Activated T-helper 1 cell treated with Interleukin-2 at 50 U/mL for 16 hours (primary cell): ENCODE measurements around the gene DPYSL4.

ENCODE experiments used
- DNase-seq: peaks from one replicate; pipeline ENCODE4 v3.0.0-alpha.2; 2020; ENCODE audit warnings: low read depth

DPYSL4 gene

DNA sequence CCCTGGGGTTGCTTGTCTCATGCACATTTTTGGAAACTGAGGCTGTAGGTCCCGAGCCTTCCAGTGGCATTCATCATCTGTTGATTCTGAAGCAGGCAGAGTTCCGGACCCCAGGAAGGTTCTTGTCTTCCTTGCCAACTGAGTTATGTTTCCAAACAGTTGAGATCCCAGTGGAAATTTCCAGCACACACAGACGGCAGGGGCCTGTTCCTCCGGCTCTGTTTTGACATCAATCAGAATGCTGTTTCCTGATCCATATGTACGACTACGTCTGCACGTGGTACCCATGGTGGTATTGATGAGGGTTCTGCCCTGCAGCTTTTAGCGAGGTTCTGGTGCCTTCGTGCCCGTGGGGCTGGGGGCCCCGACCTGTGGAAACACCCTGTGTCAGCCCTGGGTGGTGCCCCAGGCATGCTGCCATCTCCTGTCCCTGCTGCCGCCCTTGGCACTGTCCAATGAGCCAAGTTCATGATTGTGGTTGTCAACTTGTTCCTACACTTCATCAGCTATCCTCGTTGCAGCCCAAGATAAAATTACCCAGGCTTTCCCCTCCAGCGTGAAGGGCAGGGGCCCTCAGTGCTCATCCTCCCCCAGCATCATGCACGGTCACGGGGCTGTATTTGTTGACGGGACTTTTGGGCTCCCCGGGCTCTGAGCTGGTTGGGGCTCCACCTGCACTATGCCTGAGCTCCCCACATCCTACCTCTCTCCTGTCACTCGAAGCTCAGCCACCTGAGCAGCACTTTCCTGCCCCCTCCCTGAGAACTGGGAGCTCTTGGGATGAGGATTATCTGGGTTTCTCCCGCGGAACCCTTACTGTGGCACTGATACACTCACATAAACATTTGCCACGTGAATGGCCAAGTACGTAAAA lies 7.8 kb upstream of the DPYSL4 start:
- no peak for DNase-seq

- DNase-seq = no peak
These were observed 7.0 kb upstream of the DPYSL4 start for GRCh38 chr10:132179551-132180392.

- no peak for DNase-seq
These were observed 6.0 kb upstream of the DPYSL4 start for GRCh38 chr10:132180736-132181135.

GRCh38 chr10:132181691-132182425 lies 4.9 kb upstream of the DPYSL4 start:
- DNase-seq = no peak

- no peak for DNase-seq
These were observed 4.2 kb upstream of the DPYSL4 start for GRCh38 chr10:132182591-132182990.

GRCh38 chr10:132183046-132183445 lies 3.7 kb upstream of the DPYSL4 start:
- DNase-seq = no peak

DNA sequence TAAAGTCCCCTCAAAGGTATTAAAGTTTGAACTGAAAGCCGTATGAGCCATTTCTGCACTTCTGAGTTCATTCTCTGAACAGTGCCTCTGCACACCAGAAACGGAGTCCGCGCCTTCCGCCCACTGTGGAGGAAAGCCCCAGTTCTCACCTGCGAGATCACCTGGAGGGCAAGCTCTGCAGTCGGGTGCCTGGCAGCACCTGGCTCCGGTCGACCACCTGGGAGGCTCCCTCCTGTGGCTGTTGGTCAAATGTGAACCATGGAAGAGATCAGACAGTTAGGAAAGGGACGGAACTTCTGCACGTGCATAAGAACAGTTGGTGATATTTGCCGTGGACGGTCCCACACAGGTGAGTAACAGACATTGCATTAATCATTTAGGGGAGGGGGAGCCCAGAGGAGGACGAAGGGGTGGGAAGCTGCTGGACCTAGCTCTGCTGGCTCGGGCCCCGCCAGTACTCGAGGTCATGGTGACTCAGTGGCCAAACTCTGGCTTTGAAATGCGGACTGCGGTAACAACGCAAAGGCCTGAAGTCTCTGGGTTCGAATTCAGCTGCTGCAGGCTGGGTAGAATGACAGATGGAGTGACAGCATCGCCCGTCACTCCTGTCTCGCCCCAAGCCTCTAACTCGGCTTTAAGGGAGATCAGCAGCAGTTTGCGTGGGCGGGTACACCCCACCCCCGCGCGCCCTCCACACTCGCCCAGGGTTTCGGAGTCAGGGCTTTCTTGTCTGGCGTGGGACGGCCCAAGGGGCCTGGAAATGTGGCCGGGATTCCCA lies 1.7 kb upstream of the DPYSL4 start:
- no peak for DNase-seq

DNA sequence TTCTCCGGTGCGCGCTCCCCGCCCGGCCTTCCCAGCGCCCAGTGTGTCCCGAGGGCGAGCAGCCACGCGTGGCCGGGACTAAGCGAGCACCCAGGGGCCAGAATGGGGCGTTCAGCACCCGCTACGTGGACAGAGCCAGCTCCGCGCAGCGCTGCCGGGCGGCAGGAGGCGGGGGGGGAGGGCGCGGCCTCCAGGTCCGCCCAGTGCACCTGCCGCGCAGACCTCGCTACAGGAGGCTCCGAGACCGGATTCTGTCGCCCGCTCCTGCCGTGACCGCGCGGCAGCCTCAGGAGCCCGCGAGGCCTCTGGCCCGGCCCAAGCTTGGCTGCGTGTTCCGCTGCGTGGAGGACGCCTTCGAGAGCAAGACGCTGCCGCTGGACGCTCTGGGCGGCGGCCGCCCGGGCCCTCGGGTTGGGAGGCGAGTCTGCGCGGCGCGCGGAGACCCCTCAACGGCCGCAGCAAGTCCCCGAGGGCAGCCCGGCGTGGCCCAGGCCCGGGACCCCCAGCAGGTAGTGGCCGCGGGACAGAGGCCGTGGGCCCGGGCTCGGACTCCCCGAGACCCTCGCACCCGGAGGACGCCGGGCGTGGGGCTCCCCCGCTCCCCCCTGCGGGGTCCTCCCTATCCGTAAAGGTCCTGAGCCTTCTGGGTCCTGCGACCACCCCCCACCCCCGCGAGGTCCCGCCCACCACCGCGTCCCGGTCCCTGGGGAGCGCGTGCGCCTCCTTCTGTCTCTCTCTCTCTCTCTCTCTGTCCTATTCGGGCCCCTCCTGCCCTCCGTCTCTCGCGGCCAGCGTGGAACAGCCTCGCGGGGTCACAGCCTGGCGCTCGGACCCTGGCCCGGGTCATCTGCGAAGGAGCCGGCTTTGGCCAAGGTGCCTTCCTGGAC lies 904 bp upstream of the DPYSL4 start:
- peak; percentile 21 for DNase-seq

DNA sequence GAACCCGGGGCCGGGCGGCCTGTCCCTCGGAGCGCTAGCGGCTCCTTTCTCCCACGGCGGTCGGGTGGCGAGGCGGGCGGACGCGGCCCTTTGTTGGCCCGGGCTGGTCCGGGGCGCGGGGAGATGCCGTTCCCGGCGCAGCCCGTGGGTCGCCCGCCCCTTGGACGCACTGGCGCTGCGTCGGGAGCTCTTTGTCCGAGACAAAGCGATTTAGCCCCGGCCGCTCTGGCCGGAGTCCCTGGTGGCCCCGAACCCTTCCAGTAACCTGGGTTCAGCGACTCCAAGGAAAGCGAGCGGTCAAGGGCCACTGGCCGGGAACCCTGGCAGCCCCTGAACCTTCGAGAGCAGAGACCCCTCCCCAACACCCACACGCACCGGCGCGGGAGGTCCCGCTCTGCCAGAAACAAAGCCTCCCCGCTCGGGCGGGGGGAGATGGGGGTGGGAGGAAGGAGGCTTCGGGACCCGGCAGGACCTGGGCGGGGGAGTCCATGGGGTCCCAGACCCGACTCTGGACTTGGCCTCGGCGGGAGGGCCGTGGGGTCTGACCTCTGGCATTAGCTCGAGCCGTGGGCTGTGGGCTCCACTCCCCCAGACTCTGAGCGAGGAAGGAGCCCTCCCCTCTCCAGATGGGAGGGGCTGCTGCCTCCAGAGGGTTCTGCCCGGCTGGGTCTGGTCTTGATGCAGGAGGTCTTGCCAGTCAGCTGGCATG lies 836 bp downstream of the DPYSL4 start:
- DNase-seq = no peak

DNA sequence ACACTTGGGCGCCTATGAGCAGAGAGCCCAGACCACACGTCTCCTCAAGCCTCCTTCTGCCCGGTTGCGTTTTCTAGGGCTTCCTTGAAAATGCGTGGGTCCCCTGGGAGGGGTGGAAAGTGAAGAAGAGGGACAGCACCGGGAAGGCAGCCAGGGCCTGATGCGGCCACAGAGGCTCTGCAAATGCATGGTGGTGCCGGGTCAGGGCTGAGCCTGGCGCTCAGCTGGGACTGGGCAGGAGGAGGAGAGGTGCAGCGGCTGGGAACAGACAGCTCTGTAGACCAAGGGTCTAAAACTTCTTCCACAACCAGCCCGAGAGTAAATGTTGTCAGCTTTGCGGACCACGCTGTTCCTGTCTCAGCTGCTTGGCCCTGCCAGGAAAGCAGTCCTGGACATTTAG lies 1.6 kb downstream of the DPYSL4 start:
- no peak for DNase-seq

- DNase-seq = no peak
These were observed 2.3 kb downstream of the DPYSL4 start for GRCh38 chr10:132189016-132189415.

DNA sequence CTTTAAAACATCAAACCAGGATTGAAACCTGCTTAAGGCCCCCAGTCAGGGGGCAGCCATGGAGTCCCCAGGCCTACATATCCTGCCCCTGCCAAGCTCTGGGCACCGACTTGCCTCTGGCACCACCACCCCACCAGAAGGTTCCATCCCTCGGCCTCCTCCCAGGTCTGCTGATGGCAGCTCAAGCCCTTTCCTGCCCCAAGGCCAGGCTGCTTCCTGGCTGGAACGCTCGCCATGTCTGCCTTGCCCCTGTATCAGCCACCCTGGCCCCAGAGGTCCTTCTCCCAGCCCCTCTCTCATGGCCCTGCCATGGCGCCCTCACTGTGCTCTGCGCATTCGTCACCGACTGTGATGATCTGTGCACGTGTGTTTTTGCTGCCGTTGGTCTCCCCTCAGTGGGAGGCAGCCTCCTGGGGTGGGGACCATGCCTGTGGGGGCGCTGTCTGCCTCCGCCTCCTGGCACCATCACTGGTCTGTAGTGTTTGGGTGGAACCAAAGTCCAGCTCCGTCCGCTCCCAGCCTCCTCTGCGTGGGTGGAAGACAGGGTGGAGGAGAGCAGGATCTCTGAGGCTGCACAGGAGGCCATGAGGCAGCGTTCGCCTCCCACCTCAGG lies 3.2 kb downstream of the DPYSL4 start:
- DNase-seq = no peak

GRCh38 chr10:132192076-132192975 lies 5.6 kb downstream of the DPYSL4 start:
- no peak for DNase-seq

DNA sequence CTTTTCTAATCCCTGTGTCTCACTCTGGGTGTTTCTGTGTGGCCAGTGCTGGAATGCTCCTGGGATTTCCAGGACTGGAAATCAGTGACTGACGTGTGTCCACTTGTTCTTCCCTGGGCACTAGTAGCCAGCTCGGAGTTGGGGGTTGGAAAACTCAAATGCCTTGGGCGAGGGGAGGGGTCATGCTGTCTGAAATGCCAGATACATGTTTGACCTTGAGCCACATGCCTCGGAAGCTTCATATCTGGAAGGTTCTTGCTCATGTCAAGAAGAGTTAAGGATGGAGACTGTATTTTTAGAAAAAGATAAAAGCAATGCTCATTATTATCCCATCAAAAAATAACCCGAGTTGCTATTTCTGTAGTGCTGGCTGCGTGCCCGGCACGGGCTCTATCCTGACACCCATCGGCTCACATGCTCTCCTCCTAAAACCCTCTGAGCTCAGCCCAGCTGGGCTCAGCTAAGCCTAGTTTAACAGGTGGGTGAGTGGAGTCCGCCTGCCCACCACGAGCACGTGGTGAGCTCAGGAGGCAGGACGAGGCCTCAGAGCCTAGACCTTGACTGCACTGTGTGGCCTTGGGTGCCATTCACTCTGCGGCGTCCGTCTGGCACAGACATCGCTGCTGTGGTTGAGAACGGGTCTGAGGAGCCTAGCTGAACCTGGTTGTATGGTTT lies 6.4 kb downstream of the DPYSL4 start:
- no peak for DNase-seq

GRCh38 chr10:132193907-132194552 lies 7.3 kb downstream of the DPYSL4 start:
- DNase-seq = no peak

- DNase-seq = no peak
These were observed 8.0 kb downstream of the DPYSL4 start for GRCh38 chr10:132194726-132195125.

DNA sequence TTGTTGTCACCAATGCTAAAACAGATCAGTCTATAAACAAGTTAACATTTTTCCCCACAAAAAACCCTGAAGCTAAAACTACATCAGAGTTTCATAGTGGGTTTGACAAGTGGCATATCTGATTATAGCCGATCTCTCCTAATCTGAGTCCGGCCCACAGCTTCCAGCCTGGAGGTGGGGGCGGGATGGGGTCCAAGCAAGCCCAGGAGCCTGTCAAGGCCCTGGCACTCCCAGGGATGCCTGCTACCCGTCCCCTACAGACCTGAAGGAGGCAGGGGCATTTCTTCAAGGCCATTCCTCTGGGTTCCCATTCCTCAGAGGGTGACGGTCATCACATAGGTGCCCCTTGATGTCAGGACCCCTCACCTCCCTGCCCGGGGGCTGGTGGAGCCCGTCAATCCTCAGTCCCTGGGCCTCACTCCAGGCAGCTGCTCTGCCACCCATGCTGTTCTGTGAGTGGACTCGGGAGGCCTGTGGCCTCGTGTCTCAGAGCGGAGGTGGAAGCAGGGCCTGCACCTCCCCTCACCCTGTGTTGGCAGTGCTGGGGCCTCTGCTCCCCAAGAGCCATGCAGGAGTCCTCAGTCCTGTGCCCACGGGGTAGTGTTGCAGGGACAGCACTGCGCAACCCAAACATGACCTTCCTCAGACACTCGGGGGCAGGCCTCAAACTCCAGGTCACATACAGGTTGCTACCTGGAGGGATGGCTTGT lies 8.8 kb downstream of the DPYSL4 start:
- no peak for DNase-seq
